Measurements from ENCODE around the gene TEX14. TPM values are rescaled to one million over a fixed set of nuclear protein-coding genes. Genes with fewer than 3 reads are reported as not detected.
A peak's percentile ranks its signal among the peaks of the same experiment; 100 is the strongest.

TEX14 gene
- total RNA-seq, 1 experiment from 2014 or later, result 0.55 TPM

GRCh38 chr17:58694826-58695225, 3.0 kb upstream of the TEX14 start:
- TF ChIP-seq, protein P1, sequence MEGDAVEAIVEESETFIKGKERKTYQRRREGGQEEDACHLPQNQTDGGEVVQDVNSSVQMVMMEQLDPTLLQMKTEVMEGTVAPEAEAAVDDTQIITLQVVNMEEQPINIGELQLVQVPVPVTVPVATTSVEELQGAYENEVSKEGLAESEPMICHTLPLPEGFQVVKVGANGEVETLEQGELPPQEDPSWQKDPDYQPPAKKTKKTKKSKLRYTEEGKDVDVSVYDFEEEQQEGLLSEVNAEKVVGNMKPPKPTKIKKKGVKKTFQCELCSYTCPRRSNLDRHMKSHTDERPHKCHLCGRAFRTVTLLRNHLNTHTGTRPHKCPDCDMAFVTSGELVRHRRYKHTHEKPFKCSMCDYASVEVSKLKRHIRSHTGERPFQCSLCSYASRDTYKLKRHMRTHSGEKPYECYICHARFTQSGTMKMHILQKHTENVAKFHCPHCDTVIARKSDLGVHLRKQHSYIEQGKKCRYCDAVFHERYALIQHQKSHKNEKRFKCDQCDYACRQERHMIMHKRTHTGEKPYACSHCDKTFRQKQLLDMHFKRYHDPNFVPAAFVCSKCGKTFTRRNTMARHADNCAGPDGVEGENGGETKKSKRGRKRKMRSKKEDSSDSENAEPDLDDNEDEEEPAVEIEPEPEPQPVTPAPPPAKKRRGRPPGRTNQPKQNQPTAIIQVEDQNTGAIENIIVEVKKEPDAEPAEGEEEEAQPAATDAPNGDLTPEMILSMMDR (conservative IDR thresholded peaks at IDR 0.05), result no peak
- no peak for TF ChIP-seq EZH2 (IDR thresholded peaks at IDR 0.05; ENCODE audit: low read depth)
- POLR2A ChIA-PET (ENCODE audit: unreplicated experiment), result interaction anchor here (0.6 kb wide), 2 partner anchors 13 to 63 kb away, joined by 4 to 8 read pairs; no protein-coding TSS in a partner anchor

DNA sequence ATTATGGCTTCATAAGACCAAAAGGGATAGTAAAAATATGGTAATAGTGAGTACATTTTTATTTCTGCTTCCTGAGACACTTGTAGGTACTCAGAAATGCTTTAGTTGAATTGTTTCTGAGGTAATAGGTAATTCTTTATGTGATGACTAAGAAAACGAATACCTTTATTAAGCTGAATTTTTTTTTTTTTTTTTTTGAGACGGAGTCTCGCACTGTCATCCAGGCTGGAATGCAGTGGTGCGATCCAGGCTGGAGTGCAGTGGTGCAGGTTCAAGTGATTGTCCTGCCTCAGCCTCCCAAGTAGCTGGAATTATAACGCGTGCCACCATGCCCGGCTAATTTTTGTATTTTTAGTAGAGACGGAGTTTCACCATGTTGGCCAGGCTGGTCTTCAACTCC, 2.5 kb upstream of the TEX14 start:
- H3K27me3 ChIP-seq (ENCODE audit: insufficient read depth, low read depth), result no peaks in the 10 kb centered on the region
- CTCF ChIA-PET, result interaction anchor here (0.6 kb wide), 1 partner anchor 28 kb away, joined by 8 read pairs; no protein-coding TSS in a partner anchor
- peaks cover 35% of the 10 kb centered on the region for H3K79me2 ChIP-seq (ENCODE audit: low read depth)
- POLR2A ChIA-PET (ENCODE audit: unreplicated experiment), result interaction anchor here (0.6 kb wide), 4 partner anchors 13 to 342 kb away, joined by 4 to 10 read pairs (median 6); partner anchors contain the start of gene SUPT4H1
- peaks cover under 1% of the 10 kb centered on the region; the same call in 1 of the 2 replicates for H3F3A ChIP-seq (ENCODE audit: insufficient read depth, low read depth)
- TF ChIP-seq, protein P1 (conservative IDR thresholded peaks at IDR 0.05), result no peak
- TF ChIP-seq EZH2 (IDR thresholded peaks at IDR 0.05; ENCODE audit: low read depth), result no peak
- peak overlapping the region; percentile 85 for H3K4me2 ChIP-seq
- BruUV-seq (replicated peaks), result no TSS peak
- no peaks in the 10 kb centered on the region; the same call in 1 of the 2 replicates for H3K9me3 ChIP-seq (ENCODE audit: insufficient read depth, low read depth)
- peak in 1 of 2 experiments; percentile 42 for DNase-seq
- H3K9me2 ChIP-seq (ENCODE audit: insufficient read depth), result no peaks in the 10 kb centered on the region
- intact Hi-C loops (cut with micrococcal nuclease; ENCODE audit: unreplicated experiment), result loop anchor here (5.0 kb wide), 1 partner anchor 62 kb away; no protein-coding TSS in a partner anchor
- H4K20me1 ChIP-seq (ENCODE audit: insufficient read depth), result no peaks in the 10 kb centered on the region
- H3K36me3 ChIP-seq (ENCODE audit: low read depth), result peaks cover 2% of the 10 kb centered on the region; the same call in 1 of the 2 replicates
- no peak overlapping the region for H2AFZ ChIP-seq
- H3K4me1 ChIP-seq (replicated peaks; ENCODE audit: insufficient read depth), result peaks cover 24% of the 10 kb centered on the region
- H3K27ac ChIP-seq, result no peak overlapping the region
- peak overlapping the region; percentile 59; the same call in 1 of the 2 replicates for H3K4me3 ChIP-seq

More at GRCh38 chr17:58694826-58695225, 3.0 kb upstream of the TEX14 start:
- Histone ChIP-seq H3K4me1 (replicated peaks; ENCODE audit: insufficient read depth) (peaks cover 24% of the 10 kb centered on the region), H2AFZ (no peak overlapping the region), H3K27ac (no peak overlapping the region), H3K4me3 (no peak overlapping the region), H3K9me3 (ENCODE audit: insufficient read depth, low read depth) (no peaks in the 10 kb centered on the region; the same call in 1 of the 2 replicates), H4K20me1 (ENCODE audit: insufficient read depth) (no peaks in the 10 kb centered on the region), H3K4me2 (peak overlapping the region; percentile 85; the same call in 1 of the 2 replicates), H3K9me2 (ENCODE audit: insufficient read depth) (no peaks in the 10 kb centered on the region), H3K79me2 (ENCODE audit: low read depth) (peaks cover 35% of the 10 kb centered on the region), H3F3A (ENCODE audit: insufficient read depth, low read depth) (peaks cover 5% of the 10 kb centered on the region; the same call in 1 of the 2 replicates), H3K27me3 (ENCODE audit: insufficient read depth, low read depth) (no peaks in the 10 kb centered on the region), H3K36me3 (ENCODE audit: low read depth) (peaks cover 7% of the 10 kb centered on the region; the same call in 1 of the 2 replicates)
- CTCF ChIA-PET, result interaction anchor here (0.6 kb wide), 1 partner anchor 28 kb away, joined by 8 read pairs; no protein-coding TSS in a partner anchor
- BruUV-seq (replicated peaks), result no TSS peak
- no peak for DNase-seq
- intact Hi-C loops (cut with micrococcal nuclease; ENCODE audit: unreplicated experiment), result loop anchor here (5.0 kb wide), 1 partner anchor 63 kb away; no protein-coding TSS in a partner anchor

DNA sequence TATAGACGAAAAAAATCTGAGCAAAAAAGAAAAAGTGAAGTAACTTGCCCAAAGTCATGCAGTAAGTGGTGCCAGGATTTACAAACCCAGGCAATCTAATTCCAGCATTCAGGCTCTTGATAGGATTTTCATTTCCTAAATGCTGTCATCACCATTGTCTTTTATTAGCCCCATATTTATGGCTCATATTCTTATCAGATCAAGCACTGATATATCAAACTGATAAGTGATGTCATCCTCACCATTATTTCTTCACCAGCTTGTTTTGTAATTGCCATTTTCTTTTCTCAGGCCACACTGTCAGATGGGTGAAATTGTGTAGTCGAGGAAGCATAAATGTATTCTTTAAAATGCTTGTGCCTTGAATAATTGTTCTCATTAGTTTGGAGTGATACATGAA, 1.9 kb upstream of the TEX14 start:
- CTCF ChIA-PET, result no interaction called here
- intact Hi-C loops (cut with micrococcal nuclease; ENCODE audit: unreplicated experiment), result loop anchor here (2.0 to 5.0 kb wide), 2 partner anchors 35 to 61 kb away; no protein-coding TSS in a partner anchor

More for the DNA sequence above, 1.9 kb upstream of the TEX14 start:
- H3K27me3 ChIP-seq (ENCODE audit: insufficient read depth, low read depth), result no peaks in the 10 kb centered on the region
- H3K36me3 ChIP-seq (ENCODE audit: low read depth), result no peaks in the 10 kb centered on the region
- no TSS peak for BruUV-seq (replicated peaks)
- H3K9me2 ChIP-seq (ENCODE audit: insufficient read depth), result no peaks in the 10 kb centered on the region
- TF ChIP-seq, protein P1 (conservative IDR thresholded peaks at IDR 0.05), result no peak
- TF ChIP-seq EZH2 (IDR thresholded peaks at IDR 0.05; ENCODE audit: low read depth), result no peak
- peak overlapping the region; percentile 59; the same call in 1 of the 2 replicates for H3K4me3 ChIP-seq
- no peak for DNase-seq
- no peaks in the 10 kb centered on the region; the same call in 1 of the 2 replicates for H3F3A ChIP-seq (ENCODE audit: insufficient read depth, low read depth)
- H3K4me2 ChIP-seq, result peak overlapping the region; percentile 85
- no peak overlapping the region for H3K27ac ChIP-seq
- H3K9me3 ChIP-seq (ENCODE audit: insufficient read depth, low read depth), result no peaks in the 10 kb centered on the region; the same call in 1 of the 2 replicates
- peaks cover 24% of the 10 kb centered on the region for H3K4me1 ChIP-seq (replicated peaks; ENCODE audit: insufficient read depth)
- peaks cover 35% of the 10 kb centered on the region for H3K79me2 ChIP-seq (ENCODE audit: low read depth)
- H2AFZ ChIP-seq, result peak overlapping the region; percentile 100; the same call in 1 of the 2 replicates
- POLR2A ChIA-PET (ENCODE audit: unreplicated experiment), result interaction anchor here (0.6 kb wide), 2 partner anchors 128 to 342 kb away, joined by 4 to 10 read pairs; partner anchors contain the start of gene SUPT4H1
- no peaks in the 10 kb centered on the region for H4K20me1 ChIP-seq (ENCODE audit: insufficient read depth)

Data from PC-9 (cell line).